ENCODE measurements around the gene CA11. TPM values are rescaled to one million over a fixed set of nuclear protein-coding genes. Genes with fewer than 3 reads are reported as not detected.

Gene CA11
- total RNA-seq, 1 experiment from 2014 or later: 38.2 TPM

GRCh38 chr19:48674921-48675824 is 29.2 kb upstream of the CA11 start:
- Histone ChIP-seq H3K27ac (ENCODE audit: low read depth, low read length, poor library complexity, severe bottlenecking) (no peak overlapping the region), H3K9me3 (ENCODE audit: low read depth, low read length, poor library complexity, severe bottlenecking) (no peaks in the 10 kb centered on the region), H3K27me3 (replicated peaks; ENCODE audit: insufficient read depth, low read depth, low read length, poor library complexity) (no peaks in the 10 kb centered on the region), H3K4me3 (ENCODE audit: low read depth, low read length, poor library complexity, severe bottlenecking) (no peak overlapping the region), H3K36me3 (ENCODE audit: insufficient read depth, low read length, poor library complexity, severe bottlenecking) (no peaks in the 10 kb centered on the region), H3K4me1 (ENCODE audit: insufficient read depth, low read length, poor library complexity, severe bottlenecking) (peaks cover 4% of the 10 kb centered on the region)
- ChIA-PET POLR2A (ENCODE audit: low non-redundant PET) (no interaction called here), CTCF (interaction anchor here (1.0 to 1.2 kb wide), 2 partner anchors 110 to 295 kb away, joined by 4 to 5 read pairs; no protein-coding TSS in a partner anchor)
- TF ChIP-seq CTCF (conservative IDR thresholded peaks at IDR 0.05; ENCODE audit: low read depth, low read length) (peak; percentile 94), EZH2 (IDR thresholded peaks at IDR 0.05; ENCODE audit: borderline replicate concordance, low read depth, low read length, poor library complexity, severe bottlenecking) (no peak)
- intact Hi-C loops (cut with micrococcal nuclease; ENCODE audit: unreplicated experiment): no loop called here
- no TSS peak for BruUV-seq (replicated peaks)
- DNase-seq (ENCODE audit: low spot score): peak; percentile 93

- Histone ChIP-seq H3K36me3 (ENCODE audit: insufficient read depth, low read length, poor library complexity, severe bottlenecking) (no peaks in the 10 kb centered on the region), H3K4me3 (ENCODE audit: low read depth, low read length, poor library complexity, severe bottlenecking) (no peak overlapping the region), H3K4me1 (ENCODE audit: insufficient read depth, low read length, poor library complexity, severe bottlenecking) (peaks cover 4% of the 10 kb centered on the region), H3K27me3 (replicated peaks; ENCODE audit: insufficient read depth, low read depth, low read length, poor library complexity) (no peaks in the 10 kb centered on the region), H3K9me3 (ENCODE audit: low read depth, low read length, poor library complexity, severe bottlenecking) (no peaks in the 10 kb centered on the region), H3K27ac (ENCODE audit: low read depth, low read length, poor library complexity, severe bottlenecking) (no peak overlapping the region)
- ChIA-PET POLR2A (ENCODE audit: low non-redundant PET) (no interaction called here), CTCF (interaction anchor here (0.7 kb wide), 2 partner anchors 65 to 90 kb away, joined by 3 read pairs; no protein-coding TSS in a partner anchor)
- no TSS peak for BruUV-seq (replicated peaks)
- TF ChIP-seq EZH2 (IDR thresholded peaks at IDR 0.05; ENCODE audit: borderline replicate concordance, low read depth, low read length, poor library complexity, severe bottlenecking) (no peak), CTCF (conservative IDR thresholded peaks at IDR 0.05; ENCODE audit: low read depth, low read length) (no peak)
- DNase-seq (ENCODE audit: low spot score): no peak
- intact Hi-C loops (cut with micrococcal nuclease; ENCODE audit: unreplicated experiment): no loop called here
Observed at GRCh38 chr19:48674216-48674809, 28.3 kb upstream of the CA11 start.

GRCh38 chr19:48673436-48674100 is 27.6 kb upstream of the CA11 start:
- H3K4me3 ChIP-seq (ENCODE audit: low read depth, low read length, poor library complexity, severe bottlenecking): no peak overlapping the region
- no peak overlapping the region for H3K27ac ChIP-seq (ENCODE audit: low read depth, low read length, poor library complexity, severe bottlenecking)
- no peaks in the 10 kb centered on the region for H3K27me3 ChIP-seq (replicated peaks; ENCODE audit: insufficient read depth, low read depth, low read length, poor library complexity)
- intact Hi-C loops (cut with micrococcal nuclease; ENCODE audit: unreplicated experiment): no loop called here
- DNase-seq (ENCODE audit: low spot score): no peak
- POLR2A ChIA-PET (ENCODE audit: low non-redundant PET): no interaction called here
- CTCF ChIA-PET: interaction anchor here (0.5 to 0.7 kb wide), 3 partner anchors 66 to 167 kb away, joined by 3 to 5 read pairs (median 3); no protein-coding TSS in a partner anchor
- TF ChIP-seq EZH2 (IDR thresholded peaks at IDR 0.05; ENCODE audit: borderline replicate concordance, low read depth, low read length, poor library complexity, severe bottlenecking) (no peak), CTCF (conservative IDR thresholded peaks at IDR 0.05; ENCODE audit: low read depth, low read length) (no peak)
- no peaks in the 10 kb centered on the region for H3K36me3 ChIP-seq (ENCODE audit: insufficient read depth, low read length, poor library complexity, severe bottlenecking)
- H3K4me1 ChIP-seq (ENCODE audit: insufficient read depth, low read length, poor library complexity, severe bottlenecking): peaks cover 4% of the 10 kb centered on the region
- BruUV-seq (replicated peaks): no TSS peak
- H3K9me3 ChIP-seq (ENCODE audit: low read depth, low read length, poor library complexity, severe bottlenecking): no peaks in the 10 kb centered on the region

All from A673 (cell line).